Tibial nerve (tissue), 4 donors: ENCODE measurements around the gene SUSD4. TPM values are rescaled to one million over a fixed set of nuclear protein-coding genes. Genes with fewer than 3 reads are reported as not detected.

Experiments used
- DNase-seq, 2 donors: peaks; one replicate each; pipeline ENCODE4 v3.0.0-alpha.2; 2019; ENCODE audit warnings: low spot score in 2 of 2
- H3K27ac ChIP-seq, 4 donors: fragments of 200-600 bp; sonication (generic) in 3 of 4; one replicate each; pipeline ENCODE4 v1.5.1; 2017 to 2019; ENCODE audit warnings: mild to moderate bottlenecking in 1 of 4
- H3K27me3 ChIP-seq, 2 donors: fragments of 200-600 bp; sonication (generic) in 1 of 2; one replicate each; pipeline versions ENCODE4 v1.5.1 to v1.6.0; 2017 to 2019
- H3K36me3 ChIP-seq, 3 donors: fragments of 200-600 bp; sonication (generic); one replicate each; pipeline ENCODE4 v1.5.1; 2018 to 2019
- H3K4me1 ChIP-seq, 4 donors: fragments of 200-600 bp; sonication (generic) in 3 of 4; one replicate each; pipeline ENCODE4 v1.5.1; 2017 to 2019
- H3K4me3 ChIP-seq, 4 donors: fragments of 200-600 bp; sonication (generic) in 3 of 4; one replicate each; pipeline ENCODE4 v1.5.1; 2017 to 2019; ENCODE audit warnings: mild to moderate bottlenecking in 1 of 4, moderate library complexity in 1 of 4
- H3K9me3 ChIP-seq, 4 donors: fragments of 200-600 bp; sonication (generic) in 3 of 4; one replicate each; pipeline ENCODE4 v1.5.1; 2017 to 2019
- EP300 ChIP-seq, 2 donors: sonication (generic); formaldehyde crosslinking; IDR thresholded peaks; one replicate each; pipeline ENCODE4 v1.6.1; 2017; ENCODE audit warnings: antibody characterized with exemption in 2 of 2, mild to moderate bottlenecking in 1 of 2
- POLR2A ChIP-seq, 2 donors: fragments of 450-650 bp; IDR thresholded peaks; one replicate each; pipeline ENCODE4 v1.6.1; 2017; ENCODE audit warnings: antibody characterized with exemption in 2 of 2, mild to moderate bottlenecking in 2 of 2, moderate library complexity in 2 of 2
- WGBS, 2 donors: methylation state at CpG; one replicate each; pipeline ENCODE4 v1.1.5; 2018; 5-methylcytosine and 5-hydroxymethylcytosine counted together
- total RNA-seq, 4 donors: library from RNA; depleted of rRNA; stranded (reverse); fragments of >200 nt; gene quantifications; one replicate each; pipeline ENCODE4 v1.1.0, GENCODE V29; 2016
- TF ChIP-seq, protein P1 (sequence below), 5 experiments: fragments of 200-600 bp in 3 of 5; fragments of 450-650 bp in 2 of 5; sonication (generic) in 3 of 5; IDR thresholded peaks; one replicate each; pipeline ENCODE4 v1.5.1; 2016 to 2019; ENCODE audit warnings: antibody characterized with exemption in 5 of 5, mild to moderate bottlenecking in 3 of 5, moderate library complexity in 2 of 5

Gene SUSD4
- total RNA-seq, 4 donors from 2014 or later, result not detected

DNA sequence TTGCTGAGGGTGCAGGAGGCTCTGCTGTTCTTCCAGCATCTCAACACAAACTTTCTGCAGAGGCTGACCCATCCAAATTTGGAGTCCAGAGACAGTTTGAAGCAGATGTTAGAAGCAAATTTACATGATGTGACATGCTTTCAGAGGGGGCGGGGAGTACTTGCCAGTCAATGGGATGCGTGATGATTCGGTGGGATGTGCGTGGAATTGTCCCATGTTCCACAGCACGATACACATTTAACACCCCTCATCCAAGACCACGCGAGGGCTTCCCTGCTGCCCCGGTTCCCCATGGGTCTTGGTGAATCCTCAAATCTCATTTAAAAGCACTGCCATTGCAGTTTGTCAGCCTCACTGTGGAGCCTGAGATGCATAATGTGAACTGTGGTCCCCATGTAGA, 142.3 kb downstream of the SUSD4 start:
- no peak overlapping the region for H3K27ac ChIP-seq
- no peak for DNase-seq
- H3K9me3 ChIP-seq, result peaks cover 0 to 17% (median 0%) of the 10 kb centered on the region in 4 donors
- H3K4me1 ChIP-seq, result no peaks in the 10 kb centered on the region
- WGBS, 2 donors, result 94 to 96% methylated on average over 8 of the region's 8 CpGs
- no peaks in the 10 kb centered on the region for H3K27me3 ChIP-seq
- H3K4me3 ChIP-seq, result no peak overlapping the region
- TF ChIP-seq, protein P1, sequence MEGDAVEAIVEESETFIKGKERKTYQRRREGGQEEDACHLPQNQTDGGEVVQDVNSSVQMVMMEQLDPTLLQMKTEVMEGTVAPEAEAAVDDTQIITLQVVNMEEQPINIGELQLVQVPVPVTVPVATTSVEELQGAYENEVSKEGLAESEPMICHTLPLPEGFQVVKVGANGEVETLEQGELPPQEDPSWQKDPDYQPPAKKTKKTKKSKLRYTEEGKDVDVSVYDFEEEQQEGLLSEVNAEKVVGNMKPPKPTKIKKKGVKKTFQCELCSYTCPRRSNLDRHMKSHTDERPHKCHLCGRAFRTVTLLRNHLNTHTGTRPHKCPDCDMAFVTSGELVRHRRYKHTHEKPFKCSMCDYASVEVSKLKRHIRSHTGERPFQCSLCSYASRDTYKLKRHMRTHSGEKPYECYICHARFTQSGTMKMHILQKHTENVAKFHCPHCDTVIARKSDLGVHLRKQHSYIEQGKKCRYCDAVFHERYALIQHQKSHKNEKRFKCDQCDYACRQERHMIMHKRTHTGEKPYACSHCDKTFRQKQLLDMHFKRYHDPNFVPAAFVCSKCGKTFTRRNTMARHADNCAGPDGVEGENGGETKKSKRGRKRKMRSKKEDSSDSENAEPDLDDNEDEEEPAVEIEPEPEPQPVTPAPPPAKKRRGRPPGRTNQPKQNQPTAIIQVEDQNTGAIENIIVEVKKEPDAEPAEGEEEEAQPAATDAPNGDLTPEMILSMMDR (IDR thresholded peaks at IDR 0.05), result no peak
- TF ChIP-seq POLR2A (IDR thresholded peaks at IDR 0.05) (no peak), EP300 (IDR thresholded peaks at IDR 0.05) (no peak)
- H3K36me3 ChIP-seq, result no peaks in the 10 kb centered on the region

DNA sequence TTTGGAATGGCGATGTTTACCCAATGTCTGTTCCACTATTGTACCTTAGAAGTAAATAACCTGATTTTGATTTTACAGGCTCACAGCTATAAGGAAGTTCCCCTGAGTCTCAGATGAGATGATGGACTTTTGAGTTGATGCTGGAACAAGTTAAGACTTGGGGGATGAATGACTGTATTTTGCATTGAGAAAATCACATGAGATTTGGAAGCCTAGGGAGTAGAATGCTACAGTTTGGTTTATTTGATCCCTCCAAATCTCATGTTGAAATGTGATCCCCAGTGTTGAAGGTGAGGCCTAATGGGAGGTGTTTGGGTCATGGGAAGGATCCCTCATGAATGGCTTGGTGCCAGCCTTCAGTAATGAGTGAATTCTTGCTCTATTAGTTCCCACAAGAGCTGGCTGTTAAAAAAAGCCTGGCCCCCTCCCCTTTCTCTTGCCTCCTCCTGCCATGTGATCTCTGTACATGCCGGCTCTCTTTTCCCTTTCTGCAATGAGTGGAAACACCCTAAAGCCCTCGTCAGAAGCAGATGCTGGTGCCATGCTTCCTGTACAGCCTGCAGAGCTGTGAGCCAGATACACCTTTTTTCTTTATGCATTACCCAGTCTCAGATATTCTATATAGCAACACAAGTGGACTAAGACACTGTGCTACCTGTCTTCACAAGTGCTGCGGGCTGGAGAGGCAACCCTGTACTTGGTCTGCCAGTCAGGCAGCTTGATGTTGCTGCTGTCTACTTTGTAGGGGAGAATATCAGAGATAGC, 143.9 kb downstream of the SUSD4 start:
- DNase-seq, result no peak
- Histone ChIP-seq H3K27me3 (no peaks in the 10 kb centered on the region), H3K4me3 (no peak overlapping the region), H3K36me3 (no peaks in the 10 kb centered on the region), H3K4me1 (no peaks in the 10 kb centered on the region), H3K9me3 (peaks cover 0 to 17% (median 0%) of the 10 kb centered on the region in 4 donors), H3K27ac (no peak overlapping the region)
- TF ChIP-seq EP300 (IDR thresholded peaks at IDR 0.05) (no peak), POLR2A (IDR thresholded peaks at IDR 0.05) (no peak)
- TF ChIP-seq, protein P1 (IDR thresholded peaks at IDR 0.05), result no peak
- WGBS, 2 donors, result 65 to 73% methylated on average over 4 of the region's 4 CpGs

DNA sequence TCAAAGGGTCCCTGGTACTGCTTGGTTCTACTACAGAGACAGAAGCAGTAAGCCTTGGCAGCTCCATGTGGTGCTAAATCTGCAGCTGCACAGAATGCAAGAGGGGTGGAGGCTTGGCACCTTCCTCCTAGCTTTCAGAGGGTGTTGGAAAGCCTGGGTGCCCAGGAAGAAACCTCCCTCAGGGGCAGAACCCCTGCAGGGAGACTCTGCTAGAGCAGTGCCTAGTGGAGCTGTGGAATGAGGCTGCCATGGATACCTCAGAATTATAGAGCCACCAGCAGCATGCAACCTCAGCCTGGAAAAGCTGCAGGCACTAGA, 144.7 kb downstream of the SUSD4 start:
- no peak for TF ChIP-seq EP300 (IDR thresholded peaks at IDR 0.05)
- TF ChIP-seq POLR2A (IDR thresholded peaks at IDR 0.05), result no peak
- TF ChIP-seq, protein P1 (IDR thresholded peaks at IDR 0.05), result no peak
- H3K9me3 ChIP-seq, result peaks cover 0 to 17% (median 0%) of the 10 kb centered on the region in 4 donors
- H3K4me3 ChIP-seq, result no peak overlapping the region
- DNase-seq, result no peak
- H3K27ac ChIP-seq, result no peak overlapping the region
- no peaks in the 10 kb centered on the region for H3K27me3 ChIP-seq
- no peaks in the 10 kb centered on the region for H3K4me1 ChIP-seq
- no peaks in the 10 kb centered on the region for H3K36me3 ChIP-seq

DNA sequence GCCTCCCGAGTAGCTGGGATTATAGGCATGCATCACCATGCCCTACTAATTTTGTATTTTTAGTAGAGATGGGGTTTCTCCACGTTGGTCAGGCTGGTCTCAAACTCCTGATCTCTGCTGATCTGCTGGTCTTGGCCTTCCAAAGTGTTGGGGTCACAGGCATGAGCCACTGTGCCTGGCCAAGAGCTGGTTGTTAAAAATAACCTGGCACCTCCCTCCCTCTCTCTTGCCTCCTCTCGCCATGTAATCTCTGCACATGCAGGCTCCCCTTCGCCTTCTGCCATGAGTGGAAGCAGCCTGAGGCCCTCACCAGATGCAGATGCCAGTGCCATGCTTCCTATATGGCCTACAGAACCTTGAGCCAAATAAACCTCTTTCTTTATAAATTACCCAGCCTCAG, 146.2 kb downstream of the SUSD4 start:
- 88 to 95% methylated on average over 4 of the region's 4 CpGs for WGBS, 2 donors
- DNase-seq, result no peak
- H3K4me3 ChIP-seq, result no peak overlapping the region
- H3K27me3 ChIP-seq, result no peaks in the 10 kb centered on the region
- H3K36me3 ChIP-seq, result no peaks in the 10 kb centered on the region
- no peak overlapping the region for H3K27ac ChIP-seq
- peaks cover 0 to 17% (median 0%) of the 10 kb centered on the region in 4 donors for H3K9me3 ChIP-seq
- TF ChIP-seq, protein P1 (IDR thresholded peaks at IDR 0.05), result no peak
- TF ChIP-seq POLR2A (IDR thresholded peaks at IDR 0.05), result no peak
- TF ChIP-seq EP300 (IDR thresholded peaks at IDR 0.05), result no peak
- no peaks in the 10 kb centered on the region for H3K4me1 ChIP-seq

DNA sequence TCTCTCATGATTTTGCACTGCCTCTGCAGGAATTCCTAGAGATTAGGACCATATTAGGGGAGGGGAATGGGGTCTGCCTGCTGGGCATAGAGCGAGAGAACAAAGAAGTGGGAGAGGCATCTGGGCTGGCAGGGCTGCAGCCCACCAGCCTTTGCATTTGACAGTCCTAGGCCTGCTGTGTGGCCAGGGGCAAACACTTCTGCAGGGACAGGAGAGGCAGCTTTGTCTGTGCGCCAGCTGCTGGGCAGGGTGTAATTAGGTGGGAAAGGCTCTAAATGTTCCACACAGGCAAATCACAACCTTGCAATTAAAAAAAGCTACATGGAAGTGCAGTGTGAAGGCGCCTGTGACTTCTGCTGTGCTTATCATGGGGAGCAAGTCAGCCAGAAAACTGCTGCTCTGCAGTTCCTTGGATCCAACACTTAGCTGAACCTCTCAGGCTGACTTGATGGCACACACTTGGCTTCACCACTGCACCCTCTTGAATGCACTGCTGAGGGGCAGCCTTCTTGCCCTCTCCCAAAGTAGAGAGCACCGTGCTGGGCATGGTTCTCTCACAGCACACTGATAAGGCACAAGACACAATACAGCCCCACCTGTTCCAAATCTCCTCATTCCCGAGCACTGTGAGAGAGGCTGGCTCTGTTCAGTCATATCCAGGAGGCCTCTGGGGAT, 147.3 kb downstream of the SUSD4 start:
- DNase-seq, result no peak
- no peak overlapping the region for H3K27ac ChIP-seq
- WGBS, 2 donors, result 78 to 80% methylated on average over 5 of the region's 5 CpGs
- H3K36me3 ChIP-seq, result no peaks in the 10 kb centered on the region
- H3K27me3 ChIP-seq, result no peaks in the 10 kb centered on the region
- TF ChIP-seq, protein P1 (IDR thresholded peaks at IDR 0.05), result no peak
- TF ChIP-seq EP300 (IDR thresholded peaks at IDR 0.05) (no peak), POLR2A (IDR thresholded peaks at IDR 0.05) (no peak)
- no peaks in the 10 kb centered on the region for H3K4me1 ChIP-seq
- no peak overlapping the region for H3K4me3 ChIP-seq
- peaks cover 0 to 17% (median 0%) of the 10 kb centered on the region in 4 donors for H3K9me3 ChIP-seq
